HPDE6-E6E7 (cell line): Measurements from ENCODE around the gene PILRB.
"Not testable (repeated sequence)": the region's sequence is repeated elsewhere in the genome, so short reads cannot be mapped to it uniquely, and the experiment has no call there.

Experiments used
- DNase-seq: peaks from one replicate; pipeline ENCODE4 v3.0.0; 2011; ENCODE audit warnings: missing footprints; ENCODE audit errors: extremely low spot score

PILRB gene

GRCh38 chr7:100356416-100357068, 1.4 kb upstream of the PILRB start:
- DNase-seq: no peak

DNA sequence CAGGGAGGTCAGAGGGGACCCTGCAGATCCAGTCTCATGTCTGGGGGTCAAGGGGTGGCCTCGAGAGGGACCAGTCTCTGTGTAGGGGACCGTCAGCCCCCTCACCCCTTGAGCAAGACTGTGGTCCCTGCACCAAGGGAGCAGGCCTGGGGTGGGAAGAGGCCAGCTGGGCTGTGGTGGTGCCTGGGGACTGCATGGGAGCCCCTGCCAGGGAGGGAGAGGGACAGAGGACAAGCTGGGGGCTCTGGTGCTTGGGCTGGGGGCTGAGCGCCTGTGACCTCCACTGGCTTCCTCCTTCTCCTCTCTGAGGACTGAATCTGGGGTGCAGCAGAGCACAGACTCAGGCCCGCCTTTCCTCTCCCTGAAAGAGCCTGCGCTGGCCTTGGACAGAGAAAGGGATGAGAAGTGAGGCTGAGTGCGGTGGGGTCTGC, 771 bp upstream of the PILRB start:
- DNase-seq: no peak

GRCh38 chr7:100358857-100359212, 918 bp downstream of the PILRB start:
- no peak for DNase-seq

- no peak for DNase-seq
Measured at GRCh38 chr7:100360135-100360854, 2.4 kb downstream of the PILRB start.

DNA sequence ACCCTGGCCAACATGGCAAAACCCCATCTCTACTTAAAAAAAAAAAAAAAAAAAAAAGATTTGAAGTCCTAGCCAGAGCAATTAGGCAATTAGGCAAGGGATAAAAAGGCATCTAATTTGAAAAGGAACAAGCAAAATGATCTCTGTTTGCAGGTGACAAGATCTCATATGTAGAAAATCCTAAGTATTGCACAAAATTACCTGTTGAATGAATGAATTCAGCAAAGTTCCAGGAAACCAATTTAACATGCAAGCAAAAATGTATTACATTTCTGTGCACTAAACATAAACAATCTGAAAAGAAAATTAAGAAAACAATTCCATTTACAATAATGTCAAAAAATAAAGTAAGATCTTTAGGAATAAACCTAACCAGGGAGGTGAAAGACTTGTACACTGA, 5.2 kb downstream of the PILRB start:
- DNase-seq: no peak

DNA sequence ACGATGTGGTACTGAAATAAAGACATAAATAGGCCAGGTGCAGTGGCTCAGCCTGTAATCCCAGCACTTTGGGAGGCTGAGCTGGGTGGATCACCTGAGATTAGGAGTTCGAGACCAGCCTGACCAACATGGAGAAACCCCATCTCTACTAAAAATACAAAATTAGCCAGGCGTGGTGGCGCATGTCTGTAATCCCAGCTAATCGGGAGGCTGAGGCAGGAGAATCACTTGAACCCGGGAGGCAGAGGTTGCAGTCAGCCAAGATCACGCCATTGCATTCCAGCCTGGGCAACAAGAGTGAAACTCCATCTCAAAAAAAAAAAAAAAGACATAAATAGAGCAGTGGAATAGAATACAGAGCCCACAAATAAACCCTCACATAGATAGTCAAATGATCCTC, 5.9 kb downstream of the PILRB start:
- DNase-seq: not testable (repeated sequence)

DNA sequence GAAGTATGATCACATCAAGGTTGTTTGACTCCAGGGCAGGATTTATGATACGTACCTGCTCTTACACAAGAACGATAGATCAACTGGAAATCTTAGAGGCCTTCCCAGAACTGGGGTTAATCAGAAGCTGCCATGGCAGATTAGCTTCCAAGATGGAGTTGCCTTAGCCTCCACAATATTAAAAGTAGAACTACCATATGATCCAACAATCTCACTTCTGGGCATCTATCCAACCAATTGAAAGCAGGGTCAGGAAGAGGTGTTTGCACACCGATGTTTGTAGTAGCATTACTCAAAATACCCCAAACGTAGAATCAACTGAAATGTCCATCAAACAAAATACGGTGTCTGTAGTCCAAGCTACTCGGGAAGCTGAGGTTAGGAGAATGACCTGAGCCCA, 6.6 kb downstream of the PILRB start:
- DNase-seq: no peak

DNA sequence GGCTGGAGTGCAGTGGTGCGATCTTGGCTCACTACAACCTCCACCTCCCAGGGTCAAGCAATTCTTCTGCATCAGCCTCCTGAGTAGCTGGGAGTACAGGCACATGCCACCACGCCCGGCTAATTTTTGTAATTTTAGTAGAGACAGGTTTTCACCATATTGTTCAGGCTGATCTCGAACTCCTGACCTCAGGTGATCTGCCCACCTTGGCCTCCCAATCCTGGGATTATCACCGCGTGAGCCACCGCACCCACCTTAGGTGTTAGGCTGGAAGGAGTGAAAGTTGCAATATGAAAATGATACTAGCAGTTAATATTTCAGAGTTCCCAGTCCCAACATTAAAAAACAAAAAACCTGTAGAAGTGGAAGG, 8.1 kb downstream of the PILRB start:
- not testable (repeated sequence) for DNase-seq

GRCh38 chr7:100366411-100367250, 8.7 kb downstream of the PILRB start:
- DNase-seq: no peak

DNA sequence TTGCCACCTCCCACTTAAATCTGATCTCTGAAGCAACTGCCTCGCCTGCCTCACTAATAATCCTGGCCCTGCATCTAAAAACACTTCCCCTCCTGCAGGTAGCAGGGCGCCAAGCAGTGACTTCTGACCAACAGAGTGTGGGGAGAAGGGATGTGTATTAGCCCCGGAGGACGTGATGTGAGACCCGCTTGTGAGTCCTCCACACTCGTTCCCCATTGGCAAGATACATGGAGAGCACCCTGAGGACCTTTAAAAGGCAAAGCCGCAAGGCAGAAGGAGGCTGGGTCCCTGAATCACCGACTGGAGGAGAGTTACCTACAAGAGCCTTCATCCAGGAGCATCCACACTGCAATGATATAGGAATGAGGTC, 9.3 kb downstream of the PILRB start:
- DNase-seq: no peak

DNA sequence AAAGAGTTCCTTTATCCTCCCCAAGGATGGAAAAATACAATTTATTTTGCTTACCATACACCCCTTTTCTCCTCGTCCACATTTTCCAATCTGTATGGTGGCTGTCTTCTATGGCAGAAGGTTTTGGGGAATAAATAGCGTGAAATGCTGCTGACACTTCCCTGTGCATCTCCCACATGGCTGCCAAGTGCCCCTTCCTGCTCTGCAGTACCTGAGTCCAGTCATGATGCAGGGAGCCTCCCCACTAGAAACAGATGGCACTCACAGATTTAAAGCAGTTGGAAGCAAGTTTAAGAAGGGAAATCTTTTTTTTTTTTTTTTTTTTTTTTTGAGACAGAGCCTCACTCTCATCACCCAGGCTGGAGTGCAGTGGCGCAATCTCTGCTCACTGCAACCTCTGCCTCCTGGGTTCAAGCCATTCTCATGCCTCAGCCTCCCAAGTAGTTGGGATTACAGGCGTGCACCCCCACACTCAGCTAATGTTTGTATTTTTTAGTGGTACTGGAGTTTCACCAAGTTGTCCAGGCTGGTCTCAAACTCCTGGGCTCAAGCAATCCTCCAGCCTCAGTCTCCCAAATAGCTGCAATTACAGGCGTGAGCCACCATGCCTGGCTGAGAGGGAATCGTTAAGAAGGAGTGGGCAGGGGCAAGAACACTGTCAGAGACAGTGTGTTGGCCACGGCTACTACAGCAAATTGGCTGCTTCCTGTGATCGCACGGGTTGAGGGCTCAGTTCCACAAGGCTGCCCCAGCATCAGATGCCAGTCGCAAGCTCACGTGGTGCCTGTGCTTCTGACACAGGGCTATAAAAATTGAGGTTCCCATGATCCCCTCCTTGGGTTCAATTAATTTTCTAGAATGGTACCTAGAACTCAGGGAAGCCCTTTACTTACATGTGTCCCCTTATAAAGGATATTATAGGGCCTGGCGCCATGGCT, 10.0 kb downstream of the PILRB start:
- no peak for DNase-seq

DNA sequence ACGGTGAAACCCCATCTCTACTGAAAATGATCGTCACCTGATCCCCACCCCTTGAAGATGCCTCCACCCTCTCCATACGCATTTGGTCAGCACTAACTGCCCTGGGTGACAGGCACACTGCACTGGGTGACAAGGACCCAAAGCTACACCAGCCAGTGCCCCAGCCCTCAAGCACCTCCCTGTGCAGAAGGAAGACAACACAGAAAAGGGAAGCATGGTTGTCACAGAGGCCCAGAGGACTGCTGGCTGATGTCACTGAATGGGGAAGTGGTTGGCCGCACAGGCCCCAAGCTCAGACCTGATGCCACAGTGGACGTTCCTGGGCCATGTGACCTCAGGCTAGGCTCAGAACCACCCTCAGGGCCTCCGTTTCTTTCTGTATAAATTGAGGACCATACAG, 11.2 kb downstream of the PILRB start:
- DNase-seq: no peak

DNA sequence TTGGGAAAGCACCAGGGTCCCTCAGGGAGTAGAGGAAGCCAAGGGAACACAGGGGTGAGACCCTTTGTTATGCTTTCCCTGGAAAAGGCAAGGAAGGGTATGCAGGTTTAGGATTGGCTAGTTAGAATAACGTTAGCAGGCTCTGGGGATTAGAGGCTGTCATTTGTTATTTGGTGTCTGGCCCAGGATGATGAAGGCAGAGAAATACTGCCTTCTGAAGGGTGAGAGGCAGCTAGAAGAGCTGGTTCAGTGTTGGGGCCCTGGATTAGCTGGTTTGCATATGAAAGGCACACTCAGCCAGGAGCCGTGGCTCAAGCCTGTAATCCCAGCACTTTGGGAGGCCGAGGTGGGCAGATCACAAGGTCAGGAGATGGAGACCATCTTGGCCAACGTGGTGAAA, 12.4 kb downstream of the PILRB start:
- no peak for DNase-seq

- DNase-seq: no peak
Measured at GRCh38 chr7:100370746-100371145, 12.8 kb downstream of the PILRB start.

DNA sequence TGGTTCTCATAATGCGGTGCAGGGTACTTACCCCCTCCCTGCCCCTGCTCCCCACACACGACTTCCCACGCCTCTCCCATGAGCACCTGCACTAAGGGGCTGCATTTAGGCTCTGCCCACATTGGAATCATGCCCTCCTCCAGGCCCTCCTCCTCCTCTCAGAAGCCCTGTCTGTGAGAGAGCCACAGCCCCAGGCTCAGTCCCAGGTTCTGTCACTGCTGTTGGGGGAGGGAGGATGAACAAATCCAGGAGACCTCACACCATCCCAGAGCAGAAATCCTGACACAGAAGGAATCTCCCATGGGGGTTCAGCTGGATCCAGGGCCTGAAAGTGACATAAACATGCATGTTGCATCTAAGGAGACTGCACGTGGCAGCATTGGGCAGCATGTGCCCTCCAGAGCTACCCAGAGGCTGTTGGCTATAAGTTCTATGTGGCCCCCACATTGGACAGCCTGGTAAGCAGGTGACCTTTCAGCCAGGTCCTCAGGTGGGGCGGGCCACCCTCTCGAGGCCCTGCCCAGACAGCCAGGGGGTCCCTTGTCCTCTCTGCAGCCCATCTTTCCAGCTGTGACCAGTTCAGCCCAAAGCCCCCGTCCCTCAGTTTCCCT, 13.7 kb downstream of the PILRB start:
- DNase-seq: no peak

DNA sequence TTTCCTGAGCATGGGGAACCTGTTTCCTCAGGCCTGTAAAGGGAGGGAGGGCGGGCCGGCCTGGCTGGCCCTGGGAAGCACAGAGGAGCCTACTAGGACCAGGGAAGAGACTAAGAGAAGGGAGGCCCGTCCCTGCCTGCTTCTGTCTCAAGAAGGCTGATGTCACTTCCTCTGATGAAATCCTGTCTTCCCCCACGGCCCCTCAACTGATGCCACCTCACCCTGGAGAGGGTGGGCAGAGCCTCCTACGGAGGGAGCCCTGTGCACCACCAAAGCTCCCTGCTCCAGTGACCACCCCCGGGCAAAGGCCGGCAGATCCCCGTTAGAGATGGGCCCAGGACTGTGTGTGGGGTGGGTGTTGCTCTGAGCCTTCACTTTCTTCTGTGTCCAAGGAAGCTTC, 14.3 kb downstream of the PILRB start:
- DNase-seq: no peak

DNA sequence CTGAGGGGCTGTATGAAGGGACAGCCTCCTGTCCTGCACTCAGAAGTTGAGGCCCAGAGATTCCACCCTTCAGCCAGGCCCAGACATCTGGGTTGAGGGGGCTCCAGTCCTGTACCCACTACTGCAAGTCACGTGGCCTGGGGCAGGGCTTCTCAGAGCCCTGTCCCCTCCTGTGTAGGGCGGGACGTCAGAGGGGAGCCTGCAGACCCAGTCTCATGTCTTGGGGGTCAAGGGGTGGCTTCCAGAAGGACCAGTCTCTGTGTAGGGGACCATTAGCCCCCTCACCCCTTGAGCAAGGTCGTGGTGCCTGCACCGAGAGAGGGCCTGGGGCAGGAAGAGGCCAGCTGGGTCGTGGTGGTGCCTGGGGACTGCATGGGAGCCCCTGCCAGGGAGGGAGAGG, 14.8 kb downstream of the PILRB start:
- no peak for DNase-seq

DNA sequence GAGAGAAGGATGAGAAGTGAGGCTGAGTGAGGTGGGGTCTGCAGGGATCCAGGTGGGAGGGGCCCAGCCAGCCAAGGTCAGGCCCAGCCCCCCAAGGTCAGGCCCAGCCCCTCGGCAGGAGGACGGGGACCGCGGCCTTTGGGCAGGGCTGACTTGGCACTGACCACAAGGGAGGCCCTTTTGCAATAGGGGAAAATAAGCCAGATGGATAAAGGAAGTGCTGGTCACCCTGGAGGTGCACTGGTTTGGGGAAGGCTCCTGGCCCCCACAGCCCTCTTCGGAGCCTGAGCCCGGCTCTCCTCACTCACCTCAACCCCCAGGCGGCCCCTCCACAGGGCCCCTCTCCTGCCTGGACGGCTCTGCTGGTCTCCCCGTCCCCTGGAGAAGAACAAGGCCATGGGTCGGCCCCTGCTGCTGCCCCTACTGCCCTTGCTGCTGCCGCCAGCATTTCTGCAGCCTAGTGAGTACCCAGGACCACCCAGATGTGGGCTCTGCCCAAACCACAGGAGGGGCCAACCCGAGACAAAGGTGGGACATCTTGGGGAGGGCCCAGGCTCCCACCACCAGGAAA, 15.4 kb downstream of the PILRB start, which contains the start of gene PILRA:
TSS of gene PILRA (plus strand) at position 227 of the 571 bp plus-strand sequence. CDS start at position 397, 170 bp downstream.
- DNase-seq: no peak

- DNase-seq: not testable (repeated sequence)
Measured at GRCh38 chr7:100373870-100374598, 16.1 kb downstream of the PILRB start.

GRCh38 chr7:100374601-100375000, 16.7 kb downstream of the PILRB start:
- DNase-seq: no peak
